WI38 (cell line): ENCODE measurements around the gene CTNNA2.

ENCODE experiments used
- H3K4me3 ChIP-seq: 2 replicates; pipeline ENCODE4 v1.5.1; 2011; ENCODE audit warnings: low read depth, mild to moderate bottlenecking, control low read depth, low read length
- CTCF ChIP-seq: IDR thresholded peaks from 2 replicates; pipeline ENCODE4 v1.5.1; 2012; ENCODE audit warnings: low read depth, mild to moderate bottlenecking, control low read depth, low read length

CTNNA2 gene

DNA sequence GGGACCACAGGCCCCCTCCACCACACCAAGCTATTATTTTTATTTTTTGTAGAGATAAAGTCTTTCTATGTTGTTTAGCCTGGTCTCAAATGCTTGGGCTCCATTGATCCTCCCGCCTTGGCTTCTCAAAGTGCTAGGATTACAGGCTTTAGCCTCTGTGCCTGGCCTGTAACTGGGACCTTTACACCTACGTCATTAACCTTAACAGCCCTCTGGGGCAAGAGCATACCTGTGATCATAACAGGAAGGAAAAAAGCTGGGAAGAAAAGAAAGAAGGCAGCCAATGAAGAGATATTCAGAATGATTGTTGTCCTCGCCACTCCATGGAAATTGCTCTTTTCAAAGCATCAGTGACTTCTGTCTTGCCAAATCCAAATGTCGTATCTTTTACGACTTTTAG lies 453.5 kb downstream of the CTNNA2 start:
- H3K4me3 ChIP-seq, result no peak overlapping the region
- TF ChIP-seq CTCF, result no peak

DNA sequence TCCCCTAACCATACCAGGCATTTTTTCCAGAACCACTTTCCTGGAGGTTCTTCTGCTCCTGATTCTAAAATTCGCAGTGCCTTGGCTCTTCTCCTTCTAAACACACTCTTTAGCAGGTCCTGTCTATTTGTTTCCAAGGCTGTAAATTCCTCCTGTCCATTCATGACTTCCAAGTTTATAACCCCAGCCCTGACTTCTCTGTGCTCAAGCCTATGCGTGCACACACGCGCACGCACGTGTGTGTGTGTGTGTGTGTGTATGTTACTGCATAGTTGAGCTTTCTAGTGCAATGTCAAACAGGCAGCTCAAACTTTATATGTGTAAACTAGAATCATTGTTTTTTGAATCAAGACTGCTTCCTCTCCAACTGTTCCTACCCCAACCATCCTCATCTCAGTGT lies 454.0 kb downstream of the CTNNA2 start:
- TF ChIP-seq CTCF, result no peak
- H3K4me3 ChIP-seq, result no peak overlapping the region

GRCh38 chr2:79971807-79972206 lies 459.0 kb downstream of the CTNNA2 start:
- no peak overlapping the region for H3K4me3 ChIP-seq
- TF ChIP-seq CTCF, result no peak

DNA sequence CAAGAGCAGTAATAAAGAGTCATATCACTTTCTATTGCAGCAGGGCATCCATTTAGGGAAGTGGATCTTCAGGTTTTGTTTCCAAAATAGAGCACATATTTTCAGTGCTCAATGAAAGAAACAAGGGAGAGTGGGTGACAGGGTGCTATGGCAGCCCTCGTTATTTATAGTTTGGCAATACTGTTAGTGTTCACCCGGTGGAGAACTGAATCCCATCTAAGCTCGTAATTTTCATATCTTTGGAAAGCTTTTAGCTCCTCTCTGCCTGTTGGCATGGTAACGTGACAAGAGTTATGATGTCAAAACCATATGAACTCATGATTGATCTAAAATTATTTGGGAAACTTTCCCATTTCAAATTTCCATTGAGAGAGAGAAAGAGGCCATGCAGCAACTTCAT lies 459.8 kb downstream of the CTNNA2 start:
- TF ChIP-seq CTCF, result no peak

GRCh38 chr2:79975791-79976565 lies 463.1 kb downstream of the CTNNA2 start:
- TF ChIP-seq CTCF, result no peak
- H3K4me3 ChIP-seq, result no peak overlapping the region

More for the DNA sequence above, 459.8 kb downstream of the CTNNA2 start:
- H3K4me3 ChIP-seq, result no peak overlapping the region

DNA sequence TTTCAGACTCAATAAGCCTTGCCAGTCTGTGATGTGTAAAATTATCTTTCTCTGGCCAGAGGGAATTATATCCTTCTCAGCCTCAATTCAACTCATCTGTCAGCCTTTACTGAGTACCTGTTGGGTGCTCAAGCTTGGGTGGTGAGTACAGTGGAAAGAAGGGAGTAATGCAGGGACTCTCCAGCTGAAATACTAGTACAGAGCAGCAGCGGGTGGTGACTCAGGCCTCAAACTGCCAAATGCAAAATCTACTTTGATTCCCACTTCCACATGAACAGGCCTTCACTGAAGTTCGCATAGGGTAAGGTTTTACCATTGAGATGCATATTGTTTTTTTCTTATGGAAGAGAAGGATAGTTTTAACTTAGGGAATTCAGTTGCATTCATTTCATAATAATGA lies 464.9 kb downstream of the CTNNA2 start:
- no peak overlapping the region for H3K4me3 ChIP-seq
- TF ChIP-seq CTCF, result no peak

- H3K4me3 ChIP-seq, result no peak overlapping the region
- no peak for TF ChIP-seq CTCF
These were observed 467.3 kb downstream of the CTNNA2 start for GRCh38 chr2:79980116-79980515.
